Tibial artery (tissue), 4 donors: Measurements from ENCODE around the gene CACNA1I.

Source experiments
- DNase-seq, 2 donors: peaks; one replicate each; pipeline ENCODE4 v3.0.0-alpha.2; 2019
- H3K27ac ChIP-seq, 2 donors: fragments of 200-600 bp; sonication (generic) in 1 of 2; 1 replicate in 1 of 2; 2 replicates in 1 of 2; pipeline ENCODE4 v1.5.1; 2018 to 2019; ENCODE audit warnings: mild to moderate bottlenecking in 1 of 2
- H3K27me3 ChIP-seq, 2 donors: fragments of 200-600 bp; sonication (generic) in 1 of 2; one replicate each; pipeline versions ENCODE4 v1.5.1 to v1.6.0; 2016 to 2019
- H3K36me3 ChIP-seq, 3 donors: fragments of 200-600 bp; sonication (generic) in 2 of 3; one replicate each; pipeline ENCODE4 v1.5.1; 2016 to 2019; ENCODE audit warnings: mild to moderate bottlenecking in 2 of 3
- H3K4me1 ChIP-seq, 4 donors: fragments of 200-600 bp; sonication (generic) in 2 of 4; 1 replicate in 3 of 4; 2 replicates in 1 of 4; pipeline ENCODE4 v1.5.1; 2016 to 2019
- H3K4me3 ChIP-seq, 2 donors: fragments of 200-600 bp; sonication (generic) in 1 of 2; 1 replicate in 1 of 2; 2 replicates in 1 of 2; pipeline ENCODE4 v1.5.1; 2018 to 2019; ENCODE audit warnings: mild to moderate bottlenecking in 2 of 2
- H3K9me3 ChIP-seq, 3 donors: fragments of 200-600 bp; sonication (generic) in 1 of 3; one replicate each; pipeline ENCODE4 v1.5.1; 2016 to 2019
- intact Hi-C: fragments of 100-400 bp; cut with DNase I; formaldehyde crosslinking; loops from one replicate; pipeline ENCODE4 v1.15.0; 2023; ENCODE audit warnings: low total_unique reads
- TF ChIP-seq, protein P1 (sequence below), 2 experiments: fragments of 200-600 bp in 1 of 2; fragments of 450-650 bp in 1 of 2; IDR thresholded peaks; one replicate each; pipeline ENCODE4 v1.5.1; 2017 to 2019; ENCODE audit warnings: antibody characterized with exemption in 2 of 2, mild to moderate bottlenecking in 1 of 2, moderate library complexity in 1 of 2

Gene CACNA1I

DNA sequence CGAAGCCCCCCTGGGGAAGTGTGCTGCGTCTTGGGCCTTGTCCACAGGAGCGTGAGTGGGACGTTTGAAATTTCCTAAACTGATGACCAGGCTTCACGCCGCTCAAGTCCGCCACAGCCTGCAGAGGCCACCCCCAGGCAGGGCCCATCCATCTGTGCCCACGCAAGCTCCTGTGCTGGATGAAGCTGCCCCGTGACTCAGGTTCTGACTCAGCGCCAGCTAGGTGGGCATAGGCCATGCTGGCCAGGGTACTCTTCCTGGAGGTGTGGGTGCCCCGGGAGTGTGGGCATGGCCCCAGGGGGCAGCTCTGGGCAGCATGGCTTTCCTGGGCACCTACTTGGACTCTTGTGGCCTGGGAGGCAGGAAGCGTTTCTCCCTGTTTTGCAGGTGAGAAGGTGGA, 134.8 kb downstream of the CACNA1I start:
- Histone ChIP-seq H3K4me1 (no peaks in the 10 kb centered on the region), H3K9me3 (no peaks in the 10 kb centered on the region), H3K4me3 (no peak overlapping the region), H3K27ac (no peak overlapping the region), H3K36me3 (no peaks in the 10 kb centered on the region), H3K27me3 (peaks cover 0 to 61% of the 10 kb centered on the region in 2 donors)
- intact Hi-C loops: no loop called here
- TF ChIP-seq, protein P1, sequence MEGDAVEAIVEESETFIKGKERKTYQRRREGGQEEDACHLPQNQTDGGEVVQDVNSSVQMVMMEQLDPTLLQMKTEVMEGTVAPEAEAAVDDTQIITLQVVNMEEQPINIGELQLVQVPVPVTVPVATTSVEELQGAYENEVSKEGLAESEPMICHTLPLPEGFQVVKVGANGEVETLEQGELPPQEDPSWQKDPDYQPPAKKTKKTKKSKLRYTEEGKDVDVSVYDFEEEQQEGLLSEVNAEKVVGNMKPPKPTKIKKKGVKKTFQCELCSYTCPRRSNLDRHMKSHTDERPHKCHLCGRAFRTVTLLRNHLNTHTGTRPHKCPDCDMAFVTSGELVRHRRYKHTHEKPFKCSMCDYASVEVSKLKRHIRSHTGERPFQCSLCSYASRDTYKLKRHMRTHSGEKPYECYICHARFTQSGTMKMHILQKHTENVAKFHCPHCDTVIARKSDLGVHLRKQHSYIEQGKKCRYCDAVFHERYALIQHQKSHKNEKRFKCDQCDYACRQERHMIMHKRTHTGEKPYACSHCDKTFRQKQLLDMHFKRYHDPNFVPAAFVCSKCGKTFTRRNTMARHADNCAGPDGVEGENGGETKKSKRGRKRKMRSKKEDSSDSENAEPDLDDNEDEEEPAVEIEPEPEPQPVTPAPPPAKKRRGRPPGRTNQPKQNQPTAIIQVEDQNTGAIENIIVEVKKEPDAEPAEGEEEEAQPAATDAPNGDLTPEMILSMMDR (IDR thresholded peaks at IDR 0.05): no peak
- DNase-seq: no peak

DNA sequence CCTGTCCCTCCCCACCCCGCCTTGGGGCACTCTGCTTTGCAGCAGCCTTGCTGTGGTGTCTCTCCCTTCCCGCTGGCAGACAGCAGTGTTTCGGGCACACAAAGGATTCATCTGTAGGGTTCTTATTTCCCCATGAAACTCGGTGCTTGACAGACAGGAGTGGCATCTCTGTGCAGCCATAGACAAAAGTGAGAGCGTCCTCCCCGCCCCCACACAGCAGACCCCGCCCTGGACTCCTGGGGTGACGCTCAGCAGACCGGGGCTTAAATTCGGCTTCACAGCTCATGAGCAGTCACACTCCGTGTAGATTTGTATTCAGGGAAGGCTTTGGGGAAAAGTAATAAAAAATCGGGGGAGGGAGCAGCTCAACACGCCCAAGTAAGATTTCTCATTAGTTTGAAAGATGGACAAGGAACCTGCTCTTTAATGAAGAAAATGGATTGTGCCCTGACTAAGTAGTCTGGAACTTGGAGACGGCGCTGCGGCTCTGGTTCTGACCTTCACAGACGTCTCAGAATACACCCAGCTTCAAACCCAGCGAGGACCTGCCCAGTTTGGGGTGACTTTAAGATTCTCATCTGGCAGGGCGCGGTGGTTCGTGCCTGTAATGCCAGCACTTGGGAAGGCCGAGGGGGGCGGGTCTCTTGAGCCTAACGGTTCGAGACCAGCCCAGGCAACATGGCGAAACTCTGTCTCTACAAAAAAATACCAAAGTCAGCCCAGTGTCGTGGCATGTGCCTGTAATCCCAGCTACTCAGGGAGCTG, 136.0 kb downstream of the CACNA1I start:
- intact Hi-C loops: no loop called here
- Histone ChIP-seq H3K9me3 (no peaks in the 10 kb centered on the region), H3K27me3 (peaks cover 0 to 68% of the 10 kb centered on the region in 2 donors), H3K36me3 (no peaks in the 10 kb centered on the region), H3K4me3 (no peak overlapping the region), H3K4me1 (no peaks in the 10 kb centered on the region), H3K27ac (no peak overlapping the region)
- TF ChIP-seq, protein P1 (IDR thresholded peaks at IDR 0.05): no peak
- DNase-seq: no peak

DNA sequence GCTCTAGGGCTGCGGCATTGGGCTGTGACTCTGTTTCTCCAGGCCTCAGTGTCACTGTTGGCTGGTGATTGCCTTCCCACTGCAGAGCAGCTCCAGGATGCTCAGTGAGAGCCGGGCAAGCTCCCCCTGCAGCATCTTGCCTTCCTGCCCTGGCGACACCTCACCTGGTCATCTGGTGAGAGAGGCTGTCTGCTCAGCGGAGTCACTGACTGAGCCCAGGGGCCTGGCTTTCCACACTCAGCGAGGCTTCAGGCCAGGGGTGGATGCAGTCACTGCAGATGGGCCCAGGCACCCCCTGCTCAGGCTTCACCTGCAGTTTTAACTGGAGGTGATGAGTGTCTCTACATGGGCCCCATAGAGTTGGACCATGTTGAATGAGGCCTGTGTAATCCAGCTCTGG, 136.8 kb downstream of the CACNA1I start:
- Histone ChIP-seq H3K36me3 (no peaks in the 10 kb centered on the region), H3K4me3 (no peak overlapping the region), H3K27ac (no peak overlapping the region), H3K27me3 (peaks cover 0 to 74% of the 10 kb centered on the region in 2 donors), H3K4me1 (no peaks in the 10 kb centered on the region), H3K9me3 (no peaks in the 10 kb centered on the region)
- DNase-seq: no peak
- intact Hi-C loops: no loop called here
- TF ChIP-seq, protein P1 (IDR thresholded peaks at IDR 0.05): no peak

DNA sequence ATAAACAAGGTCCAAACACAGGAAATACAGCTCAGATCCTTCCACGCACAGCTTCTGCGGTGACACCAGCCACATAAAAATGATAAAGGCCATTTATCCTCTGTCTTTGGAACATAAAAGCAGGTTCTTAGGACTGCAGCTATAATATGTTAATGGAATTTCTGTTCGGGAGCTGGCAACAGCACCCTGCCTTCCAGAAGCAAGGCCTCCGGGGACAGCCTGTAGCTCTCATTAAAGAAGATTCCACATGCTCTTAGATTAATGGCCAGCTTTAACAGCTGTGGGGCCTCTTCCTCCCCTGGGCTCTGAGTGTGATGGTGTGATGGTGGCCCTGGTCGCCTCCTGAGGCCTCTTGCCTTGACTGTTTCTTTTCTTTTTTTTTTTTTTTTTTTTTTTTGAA, 137.3 kb downstream of the CACNA1I start:
- H3K4me1 ChIP-seq: no peaks in the 10 kb centered on the region
- no peak overlapping the region for H3K4me3 ChIP-seq
- DNase-seq: no peak
- peaks cover 0 to 75% of the 10 kb centered on the region in 2 donors for H3K27me3 ChIP-seq
- H3K36me3 ChIP-seq: no peaks in the 10 kb centered on the region
- H3K27ac ChIP-seq: no peak overlapping the region
- intact Hi-C loops: no loop called here
- no peaks in the 10 kb centered on the region for H3K9me3 ChIP-seq
- TF ChIP-seq, protein P1 (IDR thresholded peaks at IDR 0.05): no peak

DNA sequence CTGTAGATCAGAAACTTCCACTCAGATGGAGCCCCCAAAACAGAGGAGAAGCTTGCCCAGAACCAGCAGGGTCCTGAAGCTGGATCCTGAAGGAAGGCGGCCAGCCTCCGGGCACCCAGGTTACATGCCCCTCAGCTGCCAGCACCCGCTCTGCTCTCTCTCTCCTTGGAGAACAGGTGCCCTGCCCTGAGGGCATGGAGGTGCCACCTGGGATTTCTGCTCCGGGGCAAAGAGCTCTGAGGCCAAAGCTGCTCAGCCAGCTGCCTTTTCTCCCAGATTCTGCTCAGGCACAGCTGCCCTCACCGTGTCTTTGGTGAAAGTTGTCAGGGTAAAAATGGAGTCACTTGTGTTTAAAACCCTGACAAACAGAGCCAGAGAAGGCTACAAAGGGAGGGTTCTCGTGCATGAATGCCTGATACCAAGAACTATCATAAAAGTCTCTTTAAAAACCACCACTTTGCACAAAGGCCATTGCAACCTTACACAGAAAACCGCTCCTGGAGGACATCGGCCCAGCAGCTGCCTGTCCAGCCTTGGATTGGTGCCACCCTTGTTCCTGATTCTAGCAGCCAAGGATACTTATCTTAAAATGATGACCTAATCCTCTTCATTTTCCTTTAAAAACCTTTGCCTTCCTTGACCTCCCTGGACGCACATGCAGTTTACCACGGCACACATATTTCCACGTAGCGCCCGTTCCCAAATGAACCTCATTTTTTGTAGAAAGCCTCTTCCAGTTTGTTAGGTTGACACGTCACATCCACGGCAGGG, 140.0 kb downstream of the CACNA1I start:
- Histone ChIP-seq H3K4me1 (no peaks in the 10 kb centered on the region), H3K27ac (no peak overlapping the region), H3K36me3 (no peaks in the 10 kb centered on the region), H3K27me3 (peaks cover 0 to 70% of the 10 kb centered on the region in 2 donors), H3K4me3 (no peak overlapping the region), H3K9me3 (no peaks in the 10 kb centered on the region)
- TF ChIP-seq, protein P1 (IDR thresholded peaks at IDR 0.05): no peak
- intact Hi-C loops: loop anchor here (5.0 kb wide), 1 partner anchor 238 kb away; no protein-coding TSS in a partner anchor
- no peak for DNase-seq
